HL-60 (cell line): ENCODE results near the gene PPIL6.

Experiments used
- DNase-seq, 2 experiments: peaks; one replicate each; pipeline ENCODE4 v3.0.0-alpha.2; 2010 to 2020; ENCODE audit warnings: low read depth in 1 of 2, low spot score in 1 of 2
- H3K27ac ChIP-seq: fragments of 250-450 bp; sonication (Bioruptor Pico); replicated peaks from 2 replicates; pipeline ENCODE4 v1.5.1; 2020; ENCODE audit warnings: mild to moderate bottlenecking, moderate library complexity
- H3K27me3 ChIP-seq: fragments of 250-450 bp; sonication (Bioruptor Pico); 2 replicates; pipeline ENCODE4 v1.5.1; 2021; ENCODE audit warnings: mild to moderate bottlenecking, moderate library complexity; ENCODE audit not compliant: insufficient read depth, poor library complexity, severe bottlenecking
- H3K4me3 ChIP-seq: replicated peaks from 2 replicates; pipeline ENCODE4 v1.5.1; 2011; ENCODE audit warnings: mild to moderate bottlenecking, control low read depth, low read length; ENCODE audit not compliant: insufficient read depth
- CTCF ChIP-seq: IDR thresholded peaks from one replicate; pipeline ENCODE4 v1.5.1; 2011; ENCODE audit warnings: low read length, control low read depth, inconsistent platforms; ENCODE audit not compliant: insufficient read depth
- GABPA ChIP-seq: IDR thresholded peaks from 2 replicates; pipeline ENCODE4 v1.6.1; 2012; ENCODE audit warnings: low read depth
- POLR2AphosphoS5 ChIP-seq: IDR thresholded peaks from 2 replicates; pipeline ENCODE4 v1.6.1; 2012; ENCODE audit warnings: low read depth
- REST ChIP-seq: IDR thresholded peaks from 2 replicates; pipeline ENCODE4 v1.6.1; 2012; ENCODE audit warnings: low read depth; ENCODE audit not compliant: insufficient replicate concordance
- SPI1 ChIP-seq: IDR thresholded peaks from 2 replicates; pipeline ENCODE4 v1.6.1; 2012; ENCODE audit warnings: low read depth, mild to moderate bottlenecking, borderline replicate concordance

PPIL6 gene

GRCh38 chr6:109482905-109483734, 42.7 kb upstream of the PPIL6 start, which contains the start of gene ZBTB24:
TSS of gene ZBTB24 (minus strand) at chr6:109483219. CDS start at chr6:109482026, 1,193 bp downstream.
- peak; percentile 78 to 87 for DNase-seq
- Histone ChIP-seq H3K4me3 (peak within 1 kb of the TSS; percentile 91), H3K27ac (peak within 1 kb of the TSS; percentile 77), H3K27me3 (no peaks in the 10 kb centered on the region)
- TF ChIP-seq REST (peak; percentile 32), GABPA (no peak), POLR2AphosphoS5 (peak; percentile 59; the same call in 1 of the 2 replicates)

- DNase-seq = no peak
- Histone ChIP-seq H3K27ac (no peak overlapping the region), H3K27me3 (no peaks in the 10 kb centered on the region), H3K4me3 (no peak overlapping the region)
- TF ChIP-seq GABPA = no peak
- no peak for TF ChIP-seq REST
- TF ChIP-seq SPI1 = no peak
- TF ChIP-seq CTCF = no peak
- no peak for TF ChIP-seq POLR2AphosphoS5
These were observed 40.6 kb upstream of the PPIL6 start for GRCh38 chr6:109480993-109481480.

GRCh38 chr6:109478841-109479624, 38.6 kb upstream of the PPIL6 start:
- Histone ChIP-seq H3K4me3 (no peak overlapping the region), H3K27ac (no peak overlapping the region), H3K27me3 (no peaks in the 10 kb centered on the region)
- no peak for DNase-seq
- TF ChIP-seq POLR2AphosphoS5 (no peak), REST (no peak), GABPA (no peak), SPI1 (no peak), CTCF (no peak)
